ENCODE results near the gene CCR1.
"Not testable (repeated sequence)": the region's sequence is repeated elsewhere in the genome, so short reads cannot be mapped to it uniquely, and the experiment has no call there.

Gene CCR1

GRCh38 chr3:46163556-46164041, 44.5 kb downstream of the CCR1 start:
- no peak for DNase-seq

- DNase-seq = no peak
These were observed 45.0 kb downstream of the CCR1 start for GRCh38 chr3:46162975-46163555.

- DNase-seq = not testable (repeated sequence)
These were observed 50.4 kb downstream of the CCR1 start for GRCh38 chr3:46157685-46158084.

GRCh38 chr3:46154311-46154710, 53.8 kb downstream of the CCR1 start:
- DNase-seq = no peak

All from GDM1 (cell line).